Activated effector memory CD4-positive, alpha-beta T cell treated with anti-CD3 and anti-CD28 coated beads, Interleukin-2, amount 50 U/mL, for 16 hours (primary cell): ENCODE results near the gene SH3TC2.
"Not testable (repeated sequence)": the region's sequence is repeated elsewhere in the genome, so short reads cannot be mapped to it uniquely, and the experiment has no call there.

Experiments used
- DNase-seq: peaks from one replicate; pipeline ENCODE4 v3.0.0-alpha.2; 2020

Gene SH3TC2

DNA sequence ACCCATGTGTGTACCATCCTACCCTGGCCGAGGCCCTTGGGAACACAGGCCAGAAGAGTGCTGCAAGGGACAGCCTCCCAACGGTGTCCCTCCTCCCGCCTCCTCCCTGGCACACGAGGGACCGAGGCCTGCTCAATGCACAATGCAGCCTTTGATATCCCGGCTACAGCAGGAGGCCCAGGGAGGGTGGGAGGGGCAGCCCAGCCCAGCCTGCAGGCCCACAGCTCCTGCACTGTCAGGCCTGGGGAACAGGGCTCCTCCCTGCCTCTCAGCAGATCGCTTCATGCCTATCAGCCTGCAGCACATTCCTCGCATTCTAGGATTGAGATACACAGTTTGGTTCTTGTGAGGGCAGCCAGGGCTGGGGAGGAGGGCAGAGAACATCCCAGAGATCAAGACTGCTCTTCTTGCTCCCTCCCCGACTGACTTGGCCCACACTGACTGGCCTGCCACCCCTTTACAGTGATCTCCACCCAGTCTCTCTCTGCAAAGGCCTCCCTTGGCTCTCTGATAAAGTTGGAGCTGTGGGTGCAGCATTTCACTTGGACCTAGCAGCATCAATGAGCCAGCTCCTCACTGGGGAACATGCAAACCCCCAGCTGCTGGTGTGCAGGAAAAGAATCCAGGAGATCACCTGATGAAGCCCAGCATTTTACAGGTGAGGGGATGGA is at the start of gene SH3TC2:
SH3TC2 (minus strand) TSS at position 46 of the 671 bp plus-strand sequence; CDS start at position 6, 40 bp downstream.
- no peak for DNase-seq

- DNase-seq = no peak
Observed at GRCh38 chr5:149110406-149110805, 47.5 kb upstream of the SH3TC2 start.

- DNase-seq = no peak
Observed at GRCh38 chr5:149108651-149109280, 45.9 kb upstream of the SH3TC2 start.

DNA sequence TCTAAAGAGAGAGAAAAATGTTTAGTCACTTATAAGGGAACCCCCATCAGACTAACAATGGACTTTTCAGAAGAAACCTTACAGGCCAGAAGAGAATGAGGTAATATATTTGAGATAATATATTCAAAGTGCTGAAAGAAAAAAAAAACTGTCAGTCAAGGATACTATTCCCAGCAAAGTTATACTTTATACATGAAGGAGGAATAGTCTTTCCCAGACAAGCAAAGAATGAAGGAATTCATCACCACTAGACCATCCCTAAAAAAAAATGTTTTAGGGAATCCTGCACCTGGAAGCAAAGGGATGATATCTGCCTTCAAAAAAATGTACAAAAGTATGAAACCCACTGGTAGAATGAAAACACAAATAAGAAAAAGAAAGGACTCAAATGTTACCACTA is 37.5 kb upstream of the SH3TC2 start:
- no peak for DNase-seq

DNA sequence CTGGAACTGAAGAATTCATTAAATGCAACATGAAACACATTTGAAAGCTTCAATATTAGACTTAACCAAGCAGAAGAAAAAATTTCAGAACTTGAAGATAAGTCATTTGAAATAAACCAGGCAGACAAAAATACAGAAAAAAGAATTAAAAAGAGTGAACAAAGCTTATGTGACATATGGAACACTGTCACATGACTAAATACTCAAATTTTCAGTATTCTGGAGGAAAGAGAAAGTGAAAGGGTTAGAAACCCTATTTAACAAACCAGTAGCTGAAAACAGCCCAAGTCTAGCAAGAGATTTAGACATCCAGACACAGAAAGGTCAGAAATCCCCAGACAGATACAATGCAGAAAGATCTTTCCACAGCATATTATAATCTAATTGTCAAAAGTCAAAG is 37.1 kb upstream of the SH3TC2 start:
- DNase-seq = no peak

DNA sequence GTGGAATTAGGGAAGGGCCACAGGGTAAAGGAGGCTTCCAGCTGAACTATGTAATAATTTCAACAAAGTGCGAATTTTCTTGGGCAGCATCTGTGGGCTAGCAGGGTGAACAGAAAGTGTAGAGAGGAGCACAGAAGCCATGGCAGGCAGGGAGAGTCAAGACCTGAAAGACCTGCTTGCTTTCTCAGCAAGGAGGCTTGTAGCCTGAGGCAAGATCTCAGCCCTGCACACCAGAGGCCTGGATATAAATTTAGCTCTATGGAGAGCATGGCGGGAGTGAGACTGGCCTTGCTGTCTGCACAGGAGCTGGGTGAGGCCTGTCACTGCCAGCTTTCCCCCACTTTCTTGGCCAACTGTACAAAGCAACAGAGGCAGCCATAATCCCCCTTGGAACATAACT is 32.1 kb upstream of the SH3TC2 start:
- no peak for DNase-seq

- DNase-seq = no peak
Observed at GRCh38 chr5:149093625-149094024, 30.8 kb upstream of the SH3TC2 start.

- DNase-seq = no peak
Observed at GRCh38 chr5:149089796-149090195, 26.9 kb upstream of the SH3TC2 start.

GRCh38 chr5:149088686-149089085 is 25.8 kb upstream of the SH3TC2 start:
- no peak for DNase-seq

GRCh38 chr5:149083846-149084245 is 21.0 kb upstream of the SH3TC2 start:
- no peak for DNase-seq

GRCh38 chr5:149082271-149082670 is 19.4 kb upstream of the SH3TC2 start:
- DNase-seq = no peak

- no peak for DNase-seq
Observed at GRCh38 chr5:149080294-149080693, 17.4 kb upstream of the SH3TC2 start.

DNA sequence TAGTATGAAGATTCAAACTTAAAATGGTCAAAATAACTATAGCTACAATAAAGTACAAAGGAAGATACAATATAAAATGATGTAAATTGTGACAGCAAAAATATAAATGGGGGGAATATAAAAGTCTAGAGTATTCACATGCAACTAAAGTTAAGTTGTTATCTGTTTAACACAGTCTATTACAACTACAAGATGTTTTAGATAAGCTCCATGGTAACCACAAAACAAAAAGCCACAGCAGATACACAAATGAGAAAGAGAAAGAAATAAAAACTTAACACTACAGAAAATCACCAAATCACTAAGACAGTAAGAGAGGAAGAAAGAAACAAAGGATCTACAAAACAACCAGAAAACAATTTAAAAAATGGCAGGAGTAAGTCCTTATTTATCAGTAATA is 17.0 kb upstream of the SH3TC2 start:
- DNase-seq = no peak

DNA sequence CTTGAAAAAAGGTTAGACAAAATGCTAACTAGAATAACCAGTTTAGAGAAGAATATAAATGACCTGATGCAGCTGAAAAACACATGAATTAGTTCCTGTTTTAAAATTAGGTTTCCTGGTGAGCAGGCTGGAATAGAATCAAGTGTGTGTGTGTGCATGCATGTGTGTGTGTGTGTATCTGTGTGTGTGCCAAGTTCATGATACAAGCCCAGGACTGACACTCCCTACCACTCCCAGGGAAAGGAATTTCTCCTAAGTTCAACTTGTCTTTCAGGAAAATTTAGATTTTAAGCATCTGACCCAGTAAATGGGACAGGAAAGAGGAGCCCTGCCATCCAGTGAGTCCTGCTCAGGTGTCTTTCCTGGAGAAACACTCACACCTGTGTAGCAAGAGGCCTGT is 11.2 kb upstream of the SH3TC2 start:
- DNase-seq = not testable (repeated sequence)

DNA sequence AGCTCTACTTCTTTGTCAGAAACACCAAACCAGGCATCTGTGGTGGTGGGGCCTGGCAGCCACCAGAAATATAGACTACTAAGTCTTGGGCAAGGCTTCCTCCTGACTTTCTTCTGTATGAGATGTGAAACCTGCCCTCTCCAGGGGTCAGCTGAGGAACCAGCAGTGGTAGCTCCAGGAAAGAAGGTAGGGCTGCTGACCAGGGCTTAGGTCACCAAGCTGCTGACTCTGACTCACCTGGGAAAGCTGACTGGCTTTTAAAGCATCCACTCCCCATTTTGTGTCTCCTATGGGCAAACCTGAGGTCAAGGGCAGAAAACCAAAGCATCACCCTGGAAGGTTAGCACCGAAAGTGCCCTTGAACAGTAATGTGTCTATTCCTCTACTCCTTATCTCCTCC is 10.4 kb upstream of the SH3TC2 start:
- DNase-seq = no peak

DNA sequence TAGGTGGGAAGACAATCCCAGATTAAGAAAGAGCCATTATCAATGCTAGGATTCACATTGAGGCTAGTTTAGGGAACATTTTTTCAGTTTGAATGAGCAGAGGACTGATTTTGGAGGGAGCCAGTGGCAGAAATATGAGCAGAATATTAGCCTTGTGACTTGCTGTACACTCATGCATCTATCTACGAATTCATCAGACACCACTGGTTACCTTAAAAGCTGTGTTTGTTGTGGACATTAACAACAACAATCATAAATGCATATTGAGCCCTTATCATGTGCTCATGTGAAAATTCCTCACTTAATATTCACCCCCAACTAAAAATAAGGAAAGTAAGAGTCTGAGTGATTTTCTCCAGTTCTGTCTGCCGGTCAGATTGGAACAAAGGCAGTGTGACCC is 9.9 kb upstream of the SH3TC2 start:
- no peak for DNase-seq

DNA sequence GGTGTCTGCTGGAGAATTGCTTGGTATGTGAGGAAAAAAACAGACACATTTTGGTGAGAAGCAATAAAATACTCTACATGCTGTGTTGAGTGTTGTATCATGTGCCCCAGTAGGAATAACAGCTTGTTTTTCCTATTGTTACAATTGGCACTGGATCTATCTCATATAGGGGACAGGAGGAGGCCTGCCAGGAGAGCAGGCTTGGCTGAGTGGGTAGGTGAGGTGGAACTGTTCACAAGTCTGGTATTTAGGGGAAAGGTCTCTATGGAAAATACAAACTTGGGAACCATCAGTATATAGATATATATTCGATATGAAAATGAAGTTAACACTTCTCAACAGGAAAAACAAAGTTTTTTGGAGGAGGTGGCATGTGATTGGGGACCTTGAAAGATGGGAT is 9.5 kb upstream of the SH3TC2 start:
- no peak for DNase-seq

- no peak for DNase-seq
Observed at GRCh38 chr5:149071756-149072155, 8.9 kb upstream of the SH3TC2 start.

GRCh38 chr5:149071216-149071615 is 8.4 kb upstream of the SH3TC2 start:
- DNase-seq = no peak

GRCh38 chr5:149069711-149070110 is 6.8 kb upstream of the SH3TC2 start:
- no peak for DNase-seq

DNA sequence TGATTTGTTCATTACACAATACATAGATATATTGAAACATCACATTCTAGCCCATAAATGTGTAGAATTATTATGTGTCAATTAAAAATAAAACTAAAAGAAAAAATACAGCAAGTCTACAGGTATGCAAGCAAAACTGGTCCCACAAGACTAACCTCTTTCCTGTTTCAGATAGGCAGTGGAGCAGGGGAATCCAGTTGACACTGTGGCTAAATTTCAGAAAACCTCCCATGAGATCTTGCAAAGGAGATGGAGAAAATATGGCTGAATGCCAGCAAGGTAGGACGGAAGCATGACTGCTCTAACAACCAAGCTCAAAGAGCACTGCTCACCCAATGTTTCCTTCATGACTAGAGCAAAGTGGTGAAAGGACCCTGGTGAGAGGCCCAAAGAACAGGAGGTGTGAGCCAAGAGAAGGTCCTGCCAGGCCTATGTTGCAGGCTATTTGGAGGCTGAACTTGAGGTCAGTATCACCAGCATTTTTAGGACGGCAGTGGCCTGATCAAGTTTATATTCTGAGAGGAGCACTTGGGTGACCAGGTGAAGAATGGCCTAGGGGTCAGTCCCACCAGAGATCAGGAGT is 1.1 kb upstream of the SH3TC2 start:
- DNase-seq = no peak

- no peak for DNase-seq
Observed at GRCh38 chr5:149062371-149063016, 368 bp downstream of the SH3TC2 start.

GRCh38 chr5:149061341-149061740 is 1.5 kb downstream of the SH3TC2 start:
- DNase-seq = no peak

DNA sequence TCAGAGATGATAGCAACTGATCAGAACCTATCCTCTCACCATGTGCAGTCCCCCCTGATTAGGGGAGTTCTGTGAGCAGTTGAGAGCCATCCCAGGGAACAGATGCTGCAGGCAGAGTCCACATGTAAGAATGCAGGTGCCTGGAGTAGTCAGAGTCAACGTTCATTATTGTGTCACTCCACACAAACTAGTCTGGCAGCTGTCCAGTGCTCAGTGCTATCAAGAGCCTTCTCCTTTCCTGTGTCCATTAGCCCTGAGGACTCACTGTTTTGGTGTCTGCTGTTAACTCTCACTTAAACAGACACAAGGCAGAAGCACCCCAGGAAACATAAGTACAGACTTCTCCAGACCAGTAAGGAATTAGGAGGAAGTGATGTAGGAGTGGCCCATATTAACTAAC is 2.5 kb downstream of the SH3TC2 start:
- DNase-seq = no peak
